Right lung (tissue), 5 donors: Measurements from ENCODE around the gene CCT7. TPM values are rescaled to one million over a fixed set of nuclear protein-coding genes. Genes with fewer than 3 reads are reported as not detected.
A peak's percentile ranks its signal among the peaks of the same experiment; 100 is the strongest.

Experiments used
- DNase-seq, 2 donors: peaks; one replicate each; pipeline ENCODE4 v3.0.0-alpha.2; 2013
- polyA plus RNA-seq, 5 donors: library from polyadenylated mRNA; unstranded; fragments of 120-200 nt; gene quantifications; one replicate each; pipeline versions ENCODE4 v1.2.1 to v1.2.3, GENCODE V29; 2013; ENCODE audit warnings: inconsistent platforms in 1 of 5, low replicate concordance in 1 of 5; ENCODE audit not compliant: insufficient read length in 5 of 5, insufficient read depth in 1 of 5

CCT7 gene
- polyA plus RNA-seq, 5 donors = 211 to 233 (median 216) TPM

- DNase-seq = no peak
These were observed 15.8 kb upstream of the CCT7 start for GRCh38 chr2:73218298-73218697.

GRCh38 chr2:73223821-73224220 is 10.3 kb upstream of the CCT7 start:
- DNase-seq = no peak

- DNase-seq = no peak
These were observed 8.4 kb upstream of the CCT7 start for GRCh38 chr2:73225513-73226360.

DNA sequence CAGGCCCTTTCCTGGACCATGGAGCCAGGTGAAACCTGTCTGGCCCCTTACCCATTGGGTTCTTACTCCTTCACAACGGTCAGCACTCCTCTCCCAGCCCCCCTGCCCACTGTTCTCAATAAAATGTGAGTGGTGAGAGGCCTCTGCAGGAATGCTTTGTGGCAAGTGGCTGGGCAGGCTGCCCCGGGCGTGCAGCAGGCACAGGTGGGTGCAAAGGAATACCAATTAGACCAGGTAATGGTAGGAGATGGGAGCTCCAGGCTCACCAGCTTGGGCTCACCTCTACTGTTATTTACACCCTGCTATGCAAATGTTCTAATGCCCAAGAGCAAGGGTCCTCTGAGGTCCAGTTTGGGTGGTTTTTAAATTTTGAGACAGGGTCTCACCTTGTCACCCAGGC is 7.0 kb upstream of the CCT7 start:
- DNase-seq = no peak

- DNase-seq = no peak
These were observed 5.5 kb upstream of the CCT7 start for GRCh38 chr2:73228631-73229030.

- DNase-seq = peak in 1 of 2 donors; percentile 6
These were observed 1.5 kb upstream of the CCT7 start for GRCh38 chr2:73232403-73233153.

DNA sequence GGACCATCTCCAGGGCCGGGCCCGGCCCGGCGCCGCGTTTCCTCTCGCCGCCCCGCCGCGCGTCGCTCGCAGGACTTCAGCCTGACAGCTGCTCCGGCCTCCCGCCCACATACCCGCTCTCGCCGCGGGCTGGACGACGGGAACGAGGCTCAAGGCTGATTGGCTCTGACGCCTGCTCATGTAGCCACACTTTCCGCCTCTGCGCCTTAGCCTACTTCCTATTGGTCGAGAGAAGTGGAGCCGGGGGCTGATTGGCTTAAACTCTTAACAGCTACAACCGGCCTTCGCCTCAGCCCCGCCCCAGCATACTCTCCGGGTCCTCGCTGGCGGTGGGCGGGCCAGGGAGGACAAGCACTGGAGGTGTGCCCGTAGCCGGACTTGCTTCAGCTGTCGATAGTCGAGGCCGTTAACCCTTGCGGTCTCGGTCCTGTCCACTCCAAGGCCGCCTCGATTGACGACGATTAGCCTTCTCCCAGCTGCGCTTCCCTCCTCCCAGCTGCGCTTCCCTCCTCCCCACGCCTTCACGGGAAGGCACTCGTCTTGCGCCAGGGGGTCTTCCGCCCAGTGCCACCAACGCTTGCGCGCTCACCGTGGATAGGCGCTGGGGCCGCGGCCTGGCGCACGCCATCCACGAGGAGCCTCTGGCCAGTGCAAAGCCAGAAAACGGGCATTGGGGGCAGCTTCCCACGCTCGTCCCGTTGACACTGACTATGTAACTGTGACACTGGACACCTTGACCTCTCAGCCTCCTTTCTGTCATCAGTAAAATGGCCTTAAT is 765 bp upstream of the CCT7 start, which contains the start of gene PRADC1:
Gene PRADC1 (minus strand): TSS at position 86 of the 778 bp plus-strand sequence. CDS start 79 bp downstream, at position 7.
- peak; percentile 98 to 99 for DNase-seq

DNA sequence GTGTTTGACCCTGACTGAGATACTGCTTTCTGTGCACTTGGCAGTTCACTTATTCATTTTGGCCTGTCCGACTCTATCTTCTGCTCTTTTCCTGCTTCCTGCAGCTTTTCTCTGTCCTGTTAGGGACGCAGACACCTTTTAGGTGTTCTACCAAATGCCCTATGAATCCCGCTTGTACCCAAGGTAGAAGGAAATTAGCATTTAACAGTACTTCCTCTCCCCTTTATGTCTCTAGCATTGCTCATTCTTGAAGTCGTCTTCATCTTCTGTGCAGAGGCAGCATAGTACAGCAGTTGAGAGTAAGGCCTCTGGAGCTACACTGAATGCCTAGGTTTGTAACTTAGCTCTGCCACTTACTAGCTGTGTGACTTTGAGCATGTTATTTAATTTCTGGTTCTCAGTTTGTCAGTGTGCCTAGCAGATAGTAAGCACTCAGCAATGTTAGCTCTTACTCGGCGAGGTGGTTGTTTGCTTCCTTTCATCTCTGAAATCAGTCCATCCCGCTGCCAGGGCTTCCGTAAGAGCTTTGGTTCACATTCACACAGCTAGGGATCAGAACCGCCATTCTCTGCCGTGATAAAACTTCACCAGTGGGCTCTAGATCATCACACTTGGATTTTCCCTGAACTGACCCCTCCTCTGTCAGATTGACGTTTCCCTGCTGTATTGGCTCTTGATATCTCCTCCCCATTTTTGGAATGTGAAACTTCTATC is 1.4 kb downstream of the CCT7 start:
- DNase-seq = no peak

- no peak for DNase-seq
These were observed 3.1 kb downstream of the CCT7 start for GRCh38 chr2:73237168-73237567.

DNA sequence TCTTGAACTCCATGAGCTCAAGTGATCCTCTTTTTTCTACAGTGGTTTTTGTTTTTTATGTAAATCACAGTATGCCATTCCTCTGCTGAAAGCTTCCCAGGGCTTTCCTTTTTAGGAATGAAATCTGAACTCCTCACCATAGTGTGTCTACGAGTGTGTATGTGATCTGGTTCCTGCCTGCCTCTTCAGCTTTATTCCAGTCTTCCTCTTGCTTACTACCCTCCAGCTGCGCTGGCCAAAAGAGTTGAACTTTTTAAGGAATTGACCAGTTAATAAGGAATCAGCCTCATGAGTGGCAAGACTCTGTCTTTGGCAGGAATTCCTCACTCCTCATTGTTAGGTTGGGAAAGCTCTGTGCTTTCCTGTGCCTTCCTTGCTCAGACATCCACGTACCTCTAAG is 4.0 kb downstream of the CCT7 start:
- no peak for DNase-seq

GRCh38 chr2:73238976-73239375 is 4.9 kb downstream of the CCT7 start:
- no peak for DNase-seq

- DNase-seq = no peak
These were observed 5.7 kb downstream of the CCT7 start for GRCh38 chr2:73239776-73240175.

GRCh38 chr2:73243884-73244570 is 9.9 kb downstream of the CCT7 start:
- peak; percentile 43 to 44 for DNase-seq

DNA sequence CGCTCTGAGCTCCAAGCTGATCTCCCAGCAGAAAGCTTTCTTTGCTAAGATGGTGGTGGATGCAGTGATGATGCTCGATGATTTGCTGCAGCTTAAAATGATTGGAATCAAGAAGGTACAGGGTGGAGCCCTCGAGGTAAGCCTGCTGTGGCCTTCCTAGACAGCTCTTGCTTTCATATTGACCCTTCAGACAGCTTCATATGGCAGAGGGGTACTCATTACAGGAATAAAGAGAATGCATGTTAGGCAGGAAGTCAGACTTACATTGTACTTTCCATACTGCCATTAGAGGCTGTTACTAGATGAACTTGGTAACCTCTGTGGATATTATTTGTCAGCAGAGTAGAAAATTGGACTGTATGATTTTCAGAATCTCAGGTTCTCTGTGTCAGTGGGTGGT is 10.5 kb downstream of the CCT7 start:
- no peak for DNase-seq

GRCh38 chr2:73246850-73247249 is 12.7 kb downstream of the CCT7 start:
- no peak for DNase-seq

DNA sequence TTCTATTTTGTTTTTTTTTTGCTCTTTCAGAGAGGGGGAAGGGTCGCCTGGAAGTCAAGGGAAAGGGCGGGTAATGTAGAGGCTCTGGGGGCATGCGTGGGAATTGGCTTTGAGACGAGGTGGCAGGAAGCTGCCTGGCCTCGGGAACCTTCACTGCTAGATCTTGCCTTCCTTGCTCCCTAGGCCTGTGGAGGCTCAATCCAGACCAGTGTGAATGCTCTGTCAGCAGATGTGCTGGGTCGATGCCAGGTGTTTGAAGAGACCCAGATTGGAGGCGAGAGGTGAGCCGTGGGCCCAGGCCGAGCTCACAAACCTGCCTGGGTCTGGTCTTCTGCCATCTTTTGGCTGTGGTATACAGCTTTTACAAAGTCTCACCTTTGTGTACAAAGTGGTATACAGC is 15.5 kb downstream of the CCT7 start:
- DNase-seq = no peak

DNA sequence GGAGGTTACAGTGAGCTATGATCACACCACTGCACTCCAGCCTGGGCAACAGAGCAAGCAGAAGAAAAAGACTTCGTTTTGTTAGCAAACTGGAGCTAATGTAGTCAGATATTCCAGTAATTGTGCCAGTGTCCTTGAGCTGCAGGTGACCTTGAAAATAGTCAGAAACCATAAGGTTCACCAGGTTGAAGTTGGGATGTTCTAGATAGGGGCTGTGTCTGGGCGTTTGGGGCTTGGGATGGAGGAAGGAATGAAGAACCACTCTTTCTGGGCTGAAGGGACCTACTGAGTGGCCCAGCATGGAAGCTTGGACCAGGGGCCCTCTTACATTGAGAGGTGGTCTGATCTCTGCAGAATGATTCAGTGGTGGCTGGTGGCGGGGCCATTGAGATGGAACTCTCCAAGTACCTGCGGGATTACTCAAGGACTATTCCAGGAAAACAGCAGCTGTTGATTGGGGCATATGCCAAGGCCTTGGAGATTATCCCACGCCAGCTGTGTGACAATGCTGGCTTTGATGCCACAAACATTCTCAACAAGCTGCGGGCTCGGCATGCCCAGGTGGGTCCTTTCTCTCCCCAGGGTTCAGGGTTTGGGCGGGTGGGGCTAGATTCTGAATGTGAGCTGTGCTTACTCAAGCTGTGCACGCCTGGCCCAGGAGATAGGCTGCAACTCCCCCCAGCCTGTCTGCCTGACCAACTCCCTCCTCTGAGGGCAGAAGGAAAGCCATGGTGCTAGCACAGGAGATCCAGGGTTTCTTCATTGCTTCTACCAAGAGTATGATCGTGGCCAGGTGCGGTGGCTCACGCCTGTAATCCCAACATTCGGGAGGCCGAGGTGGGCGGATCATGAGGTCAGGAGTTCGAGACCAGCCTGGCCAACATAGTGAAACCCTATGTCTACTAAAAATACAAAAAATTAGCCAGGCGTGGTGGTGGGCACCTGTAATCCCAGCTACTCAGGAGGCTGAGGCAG is 17.1 kb downstream of the CCT7 start:
- DNase-seq = no peak

DNA sequence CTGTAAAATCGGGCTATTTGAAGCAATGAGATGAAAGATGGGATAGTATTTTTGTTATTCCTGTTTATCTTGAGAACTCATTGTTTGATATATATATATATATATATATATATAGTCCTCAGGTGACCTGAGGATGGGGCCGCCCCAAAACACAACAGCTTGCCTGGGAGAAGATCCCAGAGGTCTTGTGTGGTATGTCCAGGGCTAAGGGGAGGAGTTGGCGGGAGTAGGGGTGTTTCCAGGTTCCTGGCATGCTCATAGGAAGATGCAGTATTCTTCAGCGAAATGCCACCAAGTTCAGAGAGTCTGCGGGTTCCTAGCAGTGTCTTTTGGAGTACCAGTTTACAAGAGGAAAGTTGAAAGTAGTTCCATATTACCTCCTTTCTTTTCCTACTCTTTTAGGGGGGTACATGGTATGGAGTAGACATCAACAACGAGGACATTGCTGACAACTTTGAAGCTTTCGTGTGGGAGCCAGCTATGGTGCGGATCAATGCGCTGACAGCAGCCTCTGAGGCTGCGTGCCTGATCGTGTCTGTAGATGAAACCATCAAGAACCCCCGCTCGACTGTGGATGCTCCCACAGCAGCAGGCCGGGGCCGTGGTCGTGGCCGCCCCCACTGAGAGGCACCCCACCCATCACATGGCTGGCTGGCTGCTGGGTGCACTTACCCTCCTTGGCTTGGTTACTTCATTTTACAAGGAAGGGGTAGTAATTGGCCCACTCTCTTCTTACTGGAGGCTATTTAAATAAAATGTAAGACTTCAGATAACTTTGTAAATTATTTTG is 18.3 kb downstream of the CCT7 start:
- no peak for DNase-seq

DNA sequence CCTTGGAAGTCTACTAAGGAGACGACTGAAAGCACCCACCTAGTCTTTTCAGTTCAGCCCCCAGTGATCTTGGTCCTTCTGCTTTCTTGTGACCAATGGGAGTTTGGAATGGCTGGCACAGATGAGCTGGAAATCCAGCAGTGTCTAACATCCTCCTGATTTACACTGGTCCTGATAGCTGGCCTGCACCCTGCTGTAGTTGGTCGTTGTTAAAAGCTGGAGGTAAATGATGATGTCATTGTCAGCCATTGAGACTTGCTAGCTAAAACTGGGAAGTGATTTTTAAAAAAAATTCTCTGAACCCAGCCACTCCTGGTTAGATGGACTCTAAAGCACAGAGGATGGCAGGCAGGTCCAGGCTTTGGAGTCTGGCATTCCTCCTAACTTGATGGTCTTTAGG is 19.3 kb downstream of the CCT7 start:
- no peak for DNase-seq
